Naive thymus-derived CD8-positive, alpha-beta T cell (primary cell): Measurements from ENCODE around the gene AMOTL2. TPM values are rescaled to one million over a fixed set of nuclear protein-coding genes. Genes with fewer than 3 reads are reported as not detected.

Experiments
- ATAC-seq, 2 donors: fragments of 150-1000 bp; cut with Tn5 transposase in 1 of 2; sonication (Bioruptor Pico), chemical (Tn5 transposase) in 1 of 2; 1 replicate in 1 of 2; 2 replicates in 1 of 2; pipeline ENCODE4 v1.10.0; 2021; ENCODE audit warnings: mild to moderate bottlenecking in 2 of 2, moderate library complexity in 2 of 2
- POLR2A ChIA-PET: fragments of 350-600 bp; sonication (Branson Sonifier 250); formaldehyde crosslinking; loops from one replicate; lab custom pipeline; 2021; ENCODE audit warnings: antibody characterized with exemption; lab: Charles Lee
- DNase-seq, 10 donors: peaks; one replicate each; pipeline versions ENCODE4 v3.0.0 to v3.0.0-alpha.2; 2020 to 2022
- H3K27ac Mint-ChIP-seq, 10 donors: one replicate each; pipeline ENCODE4 v1.8.0; 2020 to 2022; ENCODE audit warnings: mild to moderate bottlenecking in 10 of 10, mixed read lengths in 10 of 10, moderate library complexity in 4 of 10, inconsistent platforms in 1 of 10
- H3K27me3 Mint-ChIP-seq, 5 donors: one replicate each; pipeline ENCODE4 v1.8.0; 2021 to 2022; ENCODE audit warnings: mixed read lengths in 5 of 5
- H3K36me3 Mint-ChIP-seq, 3 donors: one replicate each; pipeline ENCODE4 v1.8.0; 2020 to 2022; ENCODE audit warnings: mixed read lengths in 3 of 3, mild to moderate bottlenecking in 2 of 3, inconsistent platforms in 1 of 3
- H3K4me1 Mint-ChIP-seq, 4 donors: one replicate each; pipeline ENCODE4 v1.8.0; 2021 to 2022; ENCODE audit warnings: mixed read lengths in 4 of 4
- H3K4me3 Mint-ChIP-seq, 10 donors: one replicate each; pipeline ENCODE4 v1.8.0; 2020 to 2022; ENCODE audit warnings: mild to moderate bottlenecking in 10 of 10, mixed read lengths in 10 of 10, moderate library complexity in 6 of 10, inconsistent platforms in 1 of 10
- H3K9me3 Mint-ChIP-seq, 9 donors: one replicate each; pipeline ENCODE4 v1.8.0; 2020 to 2022; ENCODE audit warnings: mixed read lengths in 9 of 9, mild to moderate bottlenecking in 3 of 9, inconsistent platforms in 1 of 9, moderate library complexity in 1 of 9
- polyA plus RNA-seq, 3 donors: library from polyadenylated mRNA; unstranded; fragments of 300-500 nt; fragmentation: Illumina TruSeq; gene quantifications; one replicate each; pipeline ENCODE4 v1.2.3, GENCODE V29; 2021
- total RNA-seq, 8 experiments: library from RNA in 2 of 8; stranded (reverse) in 2 of 8; gene quantifications; one replicate each; pipeline ENCODE4 v1.2.3 and lab custom pipeline; 2021 to 2026

The AMOTL2 gene
- total and polyA plus RNA-seq, 5 experiments from 2014 or later = not detected

- no peak overlapping the region for H3K4me3 Mint-ChIP-seq
- no peaks in the 10 kb centered on the region for H3K36me3 Mint-ChIP-seq
- POLR2A ChIA-PET = no interaction called here
- H3K9me3 Mint-ChIP-seq = no peaks in the 10 kb centered on the region
- H3K4me1 Mint-ChIP-seq = no peaks in the 10 kb centered on the region
- DNase-seq (no peak), ATAC-seq (no peak)
- H3K27me3 Mint-ChIP-seq = peaks cover 0 to 16% (median 2%) of the 10 kb centered on the region in 5 donors
- no peak overlapping the region for H3K27ac Mint-ChIP-seq
These were observed 42.4 kb downstream of the AMOTL2 start for GRCh38 chr3:134331811-134332199.

GRCh38 chr3:134330883-134331810 is 43.1 kb downstream of the AMOTL2 start:
- DNase-seq (no peak), ATAC-seq (no peak)
- H3K9me3 Mint-ChIP-seq = no peaks in the 10 kb centered on the region
- H3K4me3 Mint-ChIP-seq = no peak overlapping the region
- H3K4me1 Mint-ChIP-seq = no peaks in the 10 kb centered on the region
- POLR2A ChIA-PET = no interaction called here
- H3K27me3 Mint-ChIP-seq = peaks cover 0 to 16% (median 2%) of the 10 kb centered on the region in 5 donors
- H3K36me3 Mint-ChIP-seq = no peaks in the 10 kb centered on the region
- no peak overlapping the region for H3K27ac Mint-ChIP-seq

GRCh38 chr3:134328846-134329245 is 45.4 kb downstream of the AMOTL2 start:
- Mint-ChIP-seq H3K36me3 (no peaks in the 10 kb centered on the region), H3K4me1 (no peaks in the 10 kb centered on the region), H3K4me3 (no peak overlapping the region), H3K27ac (no peak overlapping the region), H3K27me3 (peaks cover 2 to 24% (median 11%) of the 10 kb centered on the region in 5 donors), H3K9me3 (no peaks in the 10 kb centered on the region)
- ATAC-seq (no peak), DNase-seq (no peak)
- POLR2A ChIA-PET = no interaction called here

- Mint-ChIP-seq H3K27me3 (peaks cover 2 to 25% (median 11%) of the 10 kb centered on the region in 5 donors), H3K4me1 (no peaks in the 10 kb centered on the region), H3K36me3 (no peaks in the 10 kb centered on the region), H3K9me3 (no peaks in the 10 kb centered on the region), H3K4me3 (no peak overlapping the region), H3K27ac (no peak overlapping the region)
- POLR2A ChIA-PET = no interaction called here
- no peak for DNase-seq
- ATAC-seq = no peak
These were observed 46.1 kb downstream of the AMOTL2 start for GRCh38 chr3:134328147-134328591.

- H3K36me3 Mint-ChIP-seq = no peaks in the 10 kb centered on the region
- ATAC-seq (no peak), DNase-seq (no peak)
- POLR2A ChIA-PET = no interaction called here
- no peak overlapping the region for H3K4me3 Mint-ChIP-seq
- H3K27ac Mint-ChIP-seq = no peak overlapping the region
- peaks cover 0 to 2% (median 0%) of the 10 kb centered on the region in 9 donors for H3K9me3 Mint-ChIP-seq
- no peaks in the 10 kb centered on the region for H3K4me1 Mint-ChIP-seq
- peaks cover 2 to 26% (median 17%) of the 10 kb centered on the region in 5 donors for H3K27me3 Mint-ChIP-seq
These were observed 46.7 kb downstream of the AMOTL2 start for GRCh38 chr3:134327594-134327975.

- Mint-ChIP-seq H3K36me3 (no peaks in the 10 kb centered on the region), H3K4me3 (no peak overlapping the region), H3K27ac (no peak overlapping the region), H3K27me3 (peaks cover 2 to 23% (median 17%) of the 10 kb centered on the region in 5 donors), H3K9me3 (peaks cover 0 to 2% (median 0%) of the 10 kb centered on the region in 9 donors), H3K4me1 (no peaks in the 10 kb centered on the region)
- no peak for ATAC-seq
- no peak for DNase-seq
- POLR2A ChIA-PET = no interaction called here
These were observed 47.3 kb downstream of the AMOTL2 start for GRCh38 chr3:134326760-134327593.

- Mint-ChIP-seq H3K27me3 (peaks cover 3 to 23% (median 17%) of the 10 kb centered on the region in 5 donors), H3K36me3 (no peaks in the 10 kb centered on the region), H3K27ac (no peak overlapping the region), H3K4me3 (no peak overlapping the region), H3K4me1 (no peaks in the 10 kb centered on the region), H3K9me3 (peaks cover 0 to 2% (median 0%) of the 10 kb centered on the region in 9 donors)
- no peak for ATAC-seq
- POLR2A ChIA-PET = no interaction called here
- no peak for DNase-seq
These were observed 48.1 kb downstream of the AMOTL2 start for GRCh38 chr3:134326126-134326525.

GRCh38 chr3:134325706-134326105 is 48.5 kb downstream of the AMOTL2 start:
- ATAC-seq (no peak), DNase-seq (no peak)
- POLR2A ChIA-PET = no interaction called here
- no peaks in the 10 kb centered on the region for H3K4me1 Mint-ChIP-seq
- no peak overlapping the region for H3K27ac Mint-ChIP-seq
- H3K36me3 Mint-ChIP-seq = no peaks in the 10 kb centered on the region
- H3K27me3 Mint-ChIP-seq = peaks cover 3 to 23% (median 17%) of the 10 kb centered on the region in 5 donors
- H3K9me3 Mint-ChIP-seq = peaks cover 0 to 2% (median 0%) of the 10 kb centered on the region in 9 donors
- no peak overlapping the region for H3K4me3 Mint-ChIP-seq

GRCh38 chr3:134325061-134325705 is 49.1 kb downstream of the AMOTL2 start:
- ATAC-seq (no peak), DNase-seq (no peak)
- Mint-ChIP-seq H3K36me3 (no peaks in the 10 kb centered on the region), H3K9me3 (peaks cover 0 to 2% (median 0%) of the 10 kb centered on the region in 9 donors), H3K27ac (no peak overlapping the region), H3K27me3 (peaks cover 3 to 23% (median 17%) of the 10 kb centered on the region in 5 donors), H3K4me3 (no peak overlapping the region), H3K4me1 (no peaks in the 10 kb centered on the region)
- POLR2A ChIA-PET = no interaction called here

- Mint-ChIP-seq H3K4me1 (no peaks in the 10 kb centered on the region), H3K27me3 (peaks cover 3 to 19% (median 16%) of the 10 kb centered on the region in 5 donors), H3K4me3 (no peak overlapping the region), H3K9me3 (peaks cover 0 to 2% (median 0%) of the 10 kb centered on the region in 9 donors), H3K36me3 (no peaks in the 10 kb centered on the region), H3K27ac (no peak overlapping the region)
- DNase-seq = no peak
- no peak for ATAC-seq
- POLR2A ChIA-PET = no interaction called here
These were observed 50.0 kb downstream of the AMOTL2 start for GRCh38 chr3:134323966-134324962.

- POLR2A ChIA-PET = no interaction called here
- Mint-ChIP-seq H3K36me3 (no peaks in the 10 kb centered on the region), H3K27ac (no peak overlapping the region), H3K9me3 (peaks cover 0 to 2% (median 0%) of the 10 kb centered on the region in 9 donors), H3K4me1 (no peaks in the 10 kb centered on the region), H3K27me3 (peaks cover 4 to 19% (median 17%) of the 10 kb centered on the region in 5 donors), H3K4me3 (no peak overlapping the region)
- no peak for DNase-seq
- no peak for ATAC-seq
These were observed 52.0 kb downstream of the AMOTL2 start for GRCh38 chr3:134322286-134322685.
